ENCODE measurements around the gene CTBP2. TPM values are rescaled to one million over a fixed set of nuclear protein-coding genes. Genes with fewer than 3 reads are reported as not detected.
A peak's percentile ranks its signal among the peaks of the same experiment; 100 is the strongest.
"Not testable (repeated sequence)": the region's sequence is repeated elsewhere in the genome, so short reads cannot be mapped to it uniquely, and the experiment has no call there.

The CTBP2 gene
- total RNA-seq, 1 donor from 2014 or later = 32.9 TPM

DNA sequence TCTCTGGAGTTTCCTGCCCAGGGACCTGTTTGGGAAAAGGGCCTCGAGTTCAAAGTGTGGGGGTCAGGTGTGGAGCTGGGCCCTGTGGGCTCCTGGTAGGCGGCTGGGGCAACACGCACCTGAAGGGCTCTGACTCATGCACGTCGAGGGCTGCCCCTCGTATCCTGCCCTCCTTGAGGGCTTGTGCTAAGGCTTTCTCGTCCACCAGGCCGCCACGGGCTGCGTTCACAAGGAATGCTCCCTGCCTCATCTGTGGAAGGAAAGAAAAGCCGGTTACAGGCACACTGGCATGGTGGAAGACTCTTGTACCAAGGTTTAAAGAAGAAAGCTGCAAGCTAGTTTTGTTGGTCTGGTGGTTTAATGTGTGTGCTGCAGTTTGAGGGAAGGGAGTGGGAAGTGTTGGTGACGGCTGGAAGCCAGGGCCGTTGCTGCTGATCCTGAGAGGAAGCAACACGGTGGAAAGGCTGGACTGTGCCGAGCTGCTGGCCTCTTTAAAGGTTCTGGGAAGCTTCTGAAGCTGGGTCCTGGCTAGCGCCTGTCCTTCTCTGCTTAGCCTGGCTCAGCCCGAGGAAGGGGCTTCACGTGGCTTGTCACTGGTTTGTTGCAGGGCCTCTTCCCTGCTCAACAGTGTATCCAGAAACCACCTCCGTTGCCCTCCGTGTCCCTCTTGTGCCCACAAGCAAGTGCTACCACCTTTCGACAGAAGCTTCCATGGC lies 166.5 kb downstream of the CTBP2 start:
- Histone ChIP-seq H3K27ac (ENCODE audit: low read depth, low read length) (no peak overlapping the region), H3K36me3 (ENCODE audit: control insufficient read depth in 3 of 3, insufficient read depth in 3 of 3, low read length in 3 of 3) (peaks cover 54 to 70% (median 57%) of the 10 kb centered on the region in 3 donors), H3K4me1 (ENCODE audit: control insufficient read depth in 3 of 3, insufficient read depth in 3 of 3, low read length in 3 of 3) (peaks cover 15 to 42% (median 25%) of the 10 kb centered on the region in 3 donors), H3K9ac (ENCODE audit: low read depth in 1 of 3, low read length in 3 of 3) (no peak overlapping the region), H3K4me3 (ENCODE audit: low read length in 3 of 3) (no peak overlapping the region), H3K27me3 (ENCODE audit: control insufficient read depth in 3 of 3, insufficient read depth in 3 of 3, low read length in 3 of 3) (no peaks in the 10 kb centered on the region), H3K9me3 (ENCODE audit: control insufficient read depth in 3 of 3, low read length in 3 of 3) (no peaks in the 10 kb centered on the region)

DNA sequence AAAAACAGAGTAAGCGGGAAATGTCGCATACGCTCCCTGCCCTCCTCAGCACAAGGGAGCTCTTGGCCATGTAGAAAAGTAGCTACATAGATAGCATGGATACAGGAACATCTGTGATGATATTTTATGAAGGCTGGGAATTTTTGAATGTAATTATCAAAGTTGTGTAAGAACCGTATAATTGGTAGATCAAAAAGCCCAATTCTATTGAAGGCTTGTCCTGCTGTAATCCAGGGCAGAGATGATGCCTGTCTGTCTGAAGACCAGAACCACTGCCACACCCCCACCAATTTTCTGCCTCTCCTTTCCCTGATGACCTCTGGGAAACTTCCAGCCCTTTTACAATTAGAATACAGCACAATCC lies 167.0 kb downstream of the CTBP2 start:
- Histone ChIP-seq H3K27me3 (ENCODE audit: control insufficient read depth in 3 of 3, insufficient read depth in 3 of 3, low read length in 3 of 3) (no peaks in the 10 kb centered on the region), H3K4me3 (ENCODE audit: low read length in 3 of 3) (no peak overlapping the region), H3K36me3 (ENCODE audit: control insufficient read depth in 3 of 3, insufficient read depth in 3 of 3, low read length in 3 of 3) (peaks cover 54 to 70% (median 56%) of the 10 kb centered on the region in 3 donors), H3K9me3 (ENCODE audit: control insufficient read depth in 3 of 3, low read length in 3 of 3) (no peaks in the 10 kb centered on the region), H3K4me1 (ENCODE audit: control insufficient read depth in 3 of 3, insufficient read depth in 3 of 3, low read length in 3 of 3) (peaks cover 12 to 38% (median 20%) of the 10 kb centered on the region in 3 donors), H3K27ac (ENCODE audit: low read depth, low read length) (no peak overlapping the region), H3K9ac (ENCODE audit: low read depth in 1 of 3, low read length in 3 of 3) (no peak overlapping the region)

DNA sequence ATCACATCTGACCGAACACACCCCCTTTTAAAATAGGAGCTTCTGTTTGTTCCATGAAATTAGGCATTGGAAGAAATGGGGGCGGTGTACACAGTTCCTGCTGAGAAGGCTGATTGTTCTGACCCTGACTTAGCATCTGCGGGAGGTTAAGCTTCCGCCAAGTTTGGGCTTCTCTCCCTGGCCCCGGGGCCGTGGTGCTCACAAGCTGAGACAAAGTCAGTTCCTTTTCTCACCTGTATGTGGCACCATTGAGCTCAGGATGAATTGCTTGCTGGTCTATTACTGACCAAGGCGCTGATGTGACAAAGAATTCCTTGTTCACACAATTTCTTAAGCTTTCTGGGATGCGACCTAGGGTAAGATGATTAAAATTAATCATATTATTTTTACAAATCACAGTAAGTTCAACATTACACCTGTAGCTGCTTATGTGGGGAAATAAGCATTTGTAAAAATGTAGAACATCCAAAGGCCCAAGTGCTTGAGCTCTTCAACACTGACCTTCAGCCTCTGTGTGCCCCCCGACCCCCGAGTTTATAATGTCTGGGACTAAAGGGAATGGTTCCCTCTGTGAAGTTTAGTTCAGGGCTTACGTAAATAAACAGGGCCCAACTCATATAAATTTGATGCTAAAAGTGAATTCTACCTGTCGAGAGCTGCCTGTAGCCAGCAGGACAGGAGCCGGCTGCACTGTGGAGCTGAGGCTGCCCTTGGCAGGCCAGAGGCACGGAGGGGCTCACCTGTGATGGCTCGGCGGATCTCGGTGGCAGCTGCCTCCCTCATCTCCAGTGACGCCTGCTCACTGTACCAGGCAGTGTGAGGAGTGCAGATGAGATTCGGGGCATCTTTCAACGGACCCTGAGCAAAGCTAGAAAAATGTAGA lies 167.7 kb downstream of the CTBP2 start:
- H3K9me3 ChIP-seq (ENCODE audit: control insufficient read depth in 3 of 3, low read length in 3 of 3) = no peaks in the 10 kb centered on the region
- H3K27me3 ChIP-seq (ENCODE audit: control insufficient read depth in 3 of 3, insufficient read depth in 3 of 3, low read length in 3 of 3) = no peaks in the 10 kb centered on the region
- no peak overlapping the region for H3K27ac ChIP-seq (ENCODE audit: low read depth, low read length)
- H3K4me1 ChIP-seq (ENCODE audit: control insufficient read depth in 3 of 3, insufficient read depth in 3 of 3, low read length in 3 of 3) = peaks cover 12 to 38% (median 19%) of the 10 kb centered on the region in 3 donors
- H3K4me3 ChIP-seq (ENCODE audit: low read length in 3 of 3) = no peak overlapping the region
- H3K9ac ChIP-seq (ENCODE audit: low read depth in 1 of 3, low read length in 3 of 3) = no peak overlapping the region
- peaks cover 47 to 68% (median 56%) of the 10 kb centered on the region in 3 donors for H3K36me3 ChIP-seq (ENCODE audit: control insufficient read depth in 3 of 3, insufficient read depth in 3 of 3, low read length in 3 of 3)

- H3K9ac ChIP-seq (ENCODE audit: low read depth in 1 of 3, low read length in 3 of 3) = no peak overlapping the region
- no peak overlapping the region for H3K27ac ChIP-seq (ENCODE audit: low read depth, low read length)
- no peaks in the 10 kb centered on the region for H3K9me3 ChIP-seq (ENCODE audit: control insufficient read depth in 3 of 3, low read length in 3 of 3)
- H3K4me1 ChIP-seq (ENCODE audit: control insufficient read depth in 3 of 3, insufficient read depth in 3 of 3, low read length in 3 of 3) = peaks cover 12 to 38% (median 19%) of the 10 kb centered on the region in 3 donors
- no peak overlapping the region for H3K4me3 ChIP-seq (ENCODE audit: low read length in 3 of 3)
- H3K36me3 ChIP-seq (ENCODE audit: control insufficient read depth in 3 of 3, insufficient read depth in 3 of 3, low read length in 3 of 3) = peaks cover 40 to 59% (median 51%) of the 10 kb centered on the region in 3 donors
- H3K27me3 ChIP-seq (ENCODE audit: control insufficient read depth in 3 of 3, insufficient read depth in 3 of 3, low read length in 3 of 3) = no peaks in the 10 kb centered on the region
These were observed 168.5 kb downstream of the CTBP2 start for GRCh38 chr10:124991835-124992234.

GRCh38 chr10:124990671-124991625 lies 169.4 kb downstream of the CTBP2 start:
- no peaks in the 10 kb centered on the region for H3K27me3 ChIP-seq (ENCODE audit: control insufficient read depth in 3 of 3, insufficient read depth in 3 of 3, low read length in 3 of 3)
- H3K9me3 ChIP-seq (ENCODE audit: control insufficient read depth in 3 of 3, low read length in 3 of 3) = no peaks in the 10 kb centered on the region
- no peak overlapping the region for H3K4me3 ChIP-seq (ENCODE audit: low read length in 3 of 3)
- H3K36me3 ChIP-seq (ENCODE audit: control insufficient read depth in 3 of 3, insufficient read depth in 3 of 3, low read length in 3 of 3) = peaks cover 38 to 56% (median 53%) of the 10 kb centered on the region in 3 donors
- H3K27ac ChIP-seq (ENCODE audit: low read depth, low read length) = no peak overlapping the region
- H3K4me1 ChIP-seq (ENCODE audit: control insufficient read depth in 3 of 3, insufficient read depth in 3 of 3, low read length in 3 of 3) = peaks cover 12 to 38% (median 19%) of the 10 kb centered on the region in 3 donors
- H3K9ac ChIP-seq (ENCODE audit: low read depth in 1 of 3, low read length in 3 of 3) = peak overlapping the region in 1 of 3 donors; percentile 9

DNA sequence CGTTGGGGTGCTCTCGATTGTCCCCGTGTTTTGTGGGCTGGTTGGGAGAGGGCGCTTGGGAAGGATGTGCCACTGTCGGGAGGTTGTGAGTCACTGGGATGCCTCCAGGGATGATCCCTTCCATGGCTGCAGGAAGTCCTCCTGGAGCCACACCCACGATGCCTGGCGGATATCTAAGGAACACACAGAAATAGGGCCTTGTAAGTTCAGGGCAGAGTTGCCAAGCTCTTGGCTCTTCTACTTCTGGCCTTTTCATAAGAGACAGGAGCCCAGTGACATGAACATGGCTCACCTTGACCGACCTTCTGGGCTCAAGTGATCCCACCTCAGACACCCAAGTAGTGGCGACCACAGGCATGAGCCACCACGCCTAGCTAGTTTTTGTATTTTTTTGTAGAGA lies 170.8 kb downstream of the CTBP2 start:
- no peak overlapping the region for H3K27ac ChIP-seq (ENCODE audit: low read depth, low read length)
- H3K27me3 ChIP-seq (ENCODE audit: control insufficient read depth in 3 of 3, insufficient read depth in 3 of 3, low read length in 3 of 3) = no peaks in the 10 kb centered on the region
- H3K9ac ChIP-seq (ENCODE audit: low read depth in 1 of 3, low read length in 3 of 3) = no peak overlapping the region
- peaks cover 12 to 26% (median 19%) of the 10 kb centered on the region in 3 donors for H3K4me1 ChIP-seq (ENCODE audit: control insufficient read depth in 3 of 3, insufficient read depth in 3 of 3, low read length in 3 of 3)
- H3K36me3 ChIP-seq (ENCODE audit: control insufficient read depth in 3 of 3, insufficient read depth in 3 of 3, low read length in 3 of 3) = peaks cover 35 to 55% (median 54%) of the 10 kb centered on the region in 3 donors
- H3K9me3 ChIP-seq (ENCODE audit: control insufficient read depth in 3 of 3, low read length in 3 of 3) = no peaks in the 10 kb centered on the region
- no peak overlapping the region for H3K4me3 ChIP-seq (ENCODE audit: low read length in 3 of 3)

DNA sequence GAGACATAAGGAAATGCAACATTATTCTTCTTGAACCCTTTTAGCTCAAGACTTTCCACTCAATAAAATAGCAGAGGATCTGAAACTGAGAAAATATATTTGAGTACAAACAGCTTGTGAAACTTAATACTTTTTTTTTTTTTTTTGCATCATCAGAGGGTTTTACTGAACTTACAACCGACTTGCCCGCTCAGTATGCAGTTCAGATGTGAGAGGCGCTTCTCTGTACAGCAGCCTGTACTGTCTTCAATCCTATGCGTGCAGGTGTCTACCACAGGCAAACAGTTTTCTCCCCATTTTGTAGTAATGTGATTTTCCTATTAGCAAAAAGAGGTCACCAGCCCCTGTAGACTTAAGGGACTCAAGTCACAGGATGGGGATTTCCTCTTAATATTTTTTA lies 171.6 kb downstream of the CTBP2 start:
- Histone ChIP-seq H3K36me3 (ENCODE audit: control insufficient read depth in 3 of 3, insufficient read depth in 3 of 3, low read length in 3 of 3) (peaks cover 30 to 49% (median 49%) of the 10 kb centered on the region in 3 donors), H3K4me1 (ENCODE audit: control insufficient read depth in 3 of 3, insufficient read depth in 3 of 3, low read length in 3 of 3) (peaks cover 12 to 26% (median 19%) of the 10 kb centered on the region in 3 donors)
- not testable (repeated sequence) for H3K9ac ChIP-seq (ENCODE audit: low read depth in 1 of 3, low read length in 3 of 3); H3K4me3 ChIP-seq (ENCODE audit: low read length in 3 of 3); H3K27ac ChIP-seq (ENCODE audit: low read depth, low read length); H3K9me3 ChIP-seq (ENCODE audit: control insufficient read depth in 3 of 3, low read length in 3 of 3); H3K27me3 ChIP-seq (ENCODE audit: control insufficient read depth in 3 of 3, insufficient read depth in 3 of 3, low read length in 3 of 3)

DNA sequence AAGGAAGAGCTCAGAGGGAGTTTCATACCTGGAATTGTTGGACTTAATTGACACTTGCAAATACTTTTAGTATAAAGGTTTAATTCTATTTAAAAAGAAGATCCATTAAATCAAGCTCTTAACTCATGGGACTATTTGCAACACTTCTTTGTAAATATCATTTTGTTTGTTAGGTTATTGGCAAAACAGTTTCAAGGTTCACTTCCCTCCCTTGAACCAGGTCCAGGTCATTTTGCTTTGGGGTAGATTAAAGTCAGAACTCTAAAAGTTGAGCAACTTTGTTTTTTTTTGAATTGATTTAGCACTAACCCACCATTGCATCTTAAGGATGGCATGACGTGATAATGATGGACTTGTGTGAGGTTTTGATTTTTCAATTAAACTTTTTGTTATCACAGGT lies 172.6 kb downstream of the CTBP2 start:
- Histone ChIP-seq H3K27me3 (ENCODE audit: control insufficient read depth in 3 of 3, insufficient read depth in 3 of 3, low read length in 3 of 3) (no peaks in the 10 kb centered on the region), H3K4me3 (ENCODE audit: low read length in 3 of 3) (no peak overlapping the region), H3K9me3 (ENCODE audit: control insufficient read depth in 3 of 3, low read length in 3 of 3) (no peaks in the 10 kb centered on the region), H3K27ac (ENCODE audit: low read depth, low read length) (no peak overlapping the region), H3K4me1 (ENCODE audit: control insufficient read depth in 3 of 3, insufficient read depth in 3 of 3, low read length in 3 of 3) (peaks cover 12 to 26% (median 19%) of the 10 kb centered on the region in 3 donors), H3K36me3 (ENCODE audit: control insufficient read depth in 3 of 3, insufficient read depth in 3 of 3, low read length in 3 of 3) (peaks cover 26 to 46% (median 45%) of the 10 kb centered on the region in 3 donors), H3K9ac (ENCODE audit: low read depth in 1 of 3, low read length in 3 of 3) (no peak overlapping the region)

DNA sequence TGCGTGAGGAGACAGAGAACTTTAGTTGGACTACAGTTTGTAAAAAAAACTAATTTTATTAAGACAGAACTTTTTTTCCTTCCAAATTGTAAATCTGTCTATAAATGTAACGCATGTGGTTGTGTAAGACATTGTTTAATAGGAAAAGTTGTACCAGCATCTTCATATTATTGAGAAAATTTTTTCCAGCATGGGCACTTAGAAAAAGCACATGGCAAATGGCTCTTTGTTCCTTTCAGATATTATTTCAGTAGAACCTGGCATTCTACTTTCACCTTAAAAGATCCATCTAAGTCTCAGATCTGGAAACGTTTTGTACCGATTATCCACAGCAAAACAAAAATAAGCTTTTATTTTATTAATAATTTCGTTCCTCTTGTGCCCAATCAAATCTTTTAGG lies 175.2 kb downstream of the CTBP2 start:
- Histone ChIP-seq H3K9ac (ENCODE audit: low read depth in 1 of 3, low read length in 3 of 3) (no peak overlapping the region), H3K36me3 (ENCODE audit: control insufficient read depth in 3 of 3, insufficient read depth in 3 of 3, low read length in 3 of 3) (peaks cover 22 to 49% (median 41%) of the 10 kb centered on the region in 3 donors), H3K9me3 (ENCODE audit: control insufficient read depth in 3 of 3, low read length in 3 of 3) (no peaks in the 10 kb centered on the region), H3K27ac (ENCODE audit: low read depth, low read length) (no peak overlapping the region), H3K4me3 (ENCODE audit: low read length in 3 of 3) (no peak overlapping the region), H3K4me1 (ENCODE audit: control insufficient read depth in 3 of 3, insufficient read depth in 3 of 3, low read length in 3 of 3) (peaks cover 0 to 7% (median 0%) of the 10 kb centered on the region in 3 donors), H3K27me3 (ENCODE audit: control insufficient read depth in 3 of 3, insufficient read depth in 3 of 3, low read length in 3 of 3) (no peaks in the 10 kb centered on the region)

Data from skeletal muscle tissue (tissue), 4 donors.